Astrocyte (in vitro differentiated cells and primary cell): Measurements from ENCODE around the gene SPDEF.

Source experiments
- EZH2 ChIP-seq: IDR thresholded peaks from 2 replicates; pipeline ENCODE4 v1.6.1; 2012; ENCODE audit warnings: mild to moderate bottlenecking, low read length, inconsistent platforms; ENCODE audit not compliant: insufficient read depth
- TF ChIP-seq, protein P1 (sequence below): IDR thresholded peaks from 2 replicates; pipeline ENCODE4 v1.5.1; 2011; ENCODE audit warnings: low read depth, mild to moderate bottlenecking, inconsistent platforms, low read length, moderate library complexity; ENCODE audit not compliant: insufficient read depth

DNA sequence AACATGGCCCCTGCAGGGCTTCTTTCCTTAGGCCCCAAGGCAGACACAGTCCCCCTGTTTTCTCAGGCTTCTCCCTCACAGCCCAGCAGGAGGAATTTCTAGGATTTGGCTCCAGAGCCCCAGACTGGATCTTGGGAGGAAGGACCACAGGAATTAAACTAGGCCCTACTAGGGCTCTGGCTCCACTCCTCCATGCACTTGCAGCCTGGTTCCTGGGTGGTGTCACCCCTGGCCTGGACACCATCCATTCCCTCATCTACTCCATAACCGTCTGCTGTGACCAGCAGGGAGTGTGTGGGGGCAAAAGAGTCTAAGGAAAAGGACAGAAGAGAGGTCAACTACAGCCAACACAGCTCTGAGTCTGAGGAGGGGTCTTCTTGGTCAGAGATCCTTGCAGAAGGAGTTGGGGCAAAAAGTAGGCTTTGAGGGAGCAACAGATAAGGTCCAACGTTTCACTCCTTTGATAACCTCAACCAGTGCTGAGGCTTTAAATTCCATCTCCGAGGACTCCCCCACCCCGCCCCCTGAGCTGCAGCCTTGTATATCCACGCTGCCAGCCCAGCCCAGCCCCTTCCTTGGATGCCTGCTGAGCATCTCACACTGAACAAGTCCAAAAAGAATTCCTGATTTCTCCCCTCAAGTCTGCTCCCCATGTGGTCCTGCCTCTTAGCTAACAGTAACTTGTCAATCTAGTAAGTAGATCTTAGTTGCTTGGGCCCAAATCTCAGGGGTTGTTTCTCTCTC lies 27.9 kb upstream of the SPDEF start:
- TF ChIP-seq, protein P1, sequence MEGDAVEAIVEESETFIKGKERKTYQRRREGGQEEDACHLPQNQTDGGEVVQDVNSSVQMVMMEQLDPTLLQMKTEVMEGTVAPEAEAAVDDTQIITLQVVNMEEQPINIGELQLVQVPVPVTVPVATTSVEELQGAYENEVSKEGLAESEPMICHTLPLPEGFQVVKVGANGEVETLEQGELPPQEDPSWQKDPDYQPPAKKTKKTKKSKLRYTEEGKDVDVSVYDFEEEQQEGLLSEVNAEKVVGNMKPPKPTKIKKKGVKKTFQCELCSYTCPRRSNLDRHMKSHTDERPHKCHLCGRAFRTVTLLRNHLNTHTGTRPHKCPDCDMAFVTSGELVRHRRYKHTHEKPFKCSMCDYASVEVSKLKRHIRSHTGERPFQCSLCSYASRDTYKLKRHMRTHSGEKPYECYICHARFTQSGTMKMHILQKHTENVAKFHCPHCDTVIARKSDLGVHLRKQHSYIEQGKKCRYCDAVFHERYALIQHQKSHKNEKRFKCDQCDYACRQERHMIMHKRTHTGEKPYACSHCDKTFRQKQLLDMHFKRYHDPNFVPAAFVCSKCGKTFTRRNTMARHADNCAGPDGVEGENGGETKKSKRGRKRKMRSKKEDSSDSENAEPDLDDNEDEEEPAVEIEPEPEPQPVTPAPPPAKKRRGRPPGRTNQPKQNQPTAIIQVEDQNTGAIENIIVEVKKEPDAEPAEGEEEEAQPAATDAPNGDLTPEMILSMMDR: no peak
- TF ChIP-seq EZH2: no peak
